GM23338 (cell line): ENCODE measurements around the gene GSG1L. TPM values are rescaled to one million over a fixed set of nuclear protein-coding genes. Genes with fewer than 3 reads are reported as not detected.

ENCODE experiments used
- ATAC-seq: fragments of 200-7000 bp; cut with Tn5 transposase; 3 replicates; pipeline ENCODE4 v1.9.1; 2020
- DNase-seq: peaks from one replicate; pipeline ENCODE4 v3.0.0-alpha.2; 2015; ENCODE audit warnings: low spot score
- H2AFZ ChIP-seq: fragments of 200-600 bp; sonication (generic); 2 replicates; pipeline ENCODE4 v1.8.0; 2016; ENCODE audit warnings: antibody characterized with exemption, mild to moderate bottlenecking, moderate library complexity
- H3F3A ChIP-seq: fragments of 200-600 bp; sonication (generic); replicated peaks from 2 replicates; pipeline ENCODE4 v1.8.0; 2017; ENCODE audit warnings: antibody characterized with exemption, mixed run types, low read depth
- H3K27ac ChIP-seq: fragments of 200-600 bp; sonication (generic); 2 replicates; pipeline ENCODE4 v1.6.1; 2016; ENCODE audit warnings: low read depth
- H3K27me3 ChIP-seq: fragments of 200-600 bp; sonication (generic); 2 replicates; pipeline ENCODE4 v1.8.0; 2016; ENCODE audit warnings: mild to moderate bottlenecking, mixed run types, moderate library complexity; ENCODE audit not compliant: insufficient read depth
- H3K36me3 ChIP-seq: fragments of 200-600 bp; sonication (generic); 2 replicates; pipeline ENCODE4 v1.8.0; 2016; ENCODE audit warnings: mild to moderate bottlenecking; ENCODE audit not compliant: insufficient read depth
- H3K4me1 ChIP-seq: fragments of 200-600 bp; sonication (generic); 2 replicates; pipeline ENCODE4 v1.8.0; 2016; ENCODE audit warnings: mild to moderate bottlenecking, moderate library complexity; ENCODE audit not compliant: insufficient read depth
- H3K4me2 ChIP-seq: fragments of 200-600 bp; sonication (generic); 2 replicates; pipeline ENCODE4 v1.7.1; 2017; ENCODE audit warnings: mixed run types
- H3K4me3 ChIP-seq: fragments of 200-600 bp; sonication (generic); 2 replicates; pipeline ENCODE4 v1.6.1; 2016; ENCODE audit warnings: mixed run types
- H3K79me2 ChIP-seq: fragments of 200-600 bp; sonication (generic); replicated peaks from 2 replicates; pipeline ENCODE4 v1.8.0; 2017; ENCODE audit warnings: mild to moderate bottlenecking; ENCODE audit not compliant: insufficient read depth
- H3K9me2 ChIP-seq: fragments of 200-600 bp; sonication (generic); 2 replicates; pipeline ENCODE4 v1.8.0; 2017; ENCODE audit not compliant: insufficient read depth
- H4K20me1 ChIP-seq: fragments of 200-600 bp; sonication (generic); replicated peaks from 2 replicates; pipeline ENCODE4 v1.8.0; 2017; ENCODE audit warnings: mild to moderate bottlenecking; ENCODE audit not compliant: insufficient read depth
- H3K27ac Mint-ChIP-seq: 2 replicates; pipeline ENCODE4 v1.8.0; 2020; ENCODE audit warnings: inconsistent platforms, mild to moderate bottlenecking, moderate library complexity, mixed read lengths
- H3K27me3 Mint-ChIP-seq: 3 replicates; pipeline ENCODE4 v1.8.0; 2022; ENCODE audit warnings: low read depth, mild to moderate bottlenecking, moderate library complexity, mixed read lengths, inconsistent platforms; ENCODE audit not compliant: insufficient read depth, poor library complexity
- H3K36me3 Mint-ChIP-seq: 3 replicates; pipeline ENCODE4 v1.8.0; 2021; ENCODE audit warnings: low read depth, mild to moderate bottlenecking, inconsistent platforms, moderate library complexity, mixed read lengths
- H3K4me1 Mint-ChIP-seq: 3 replicates; pipeline ENCODE4 v1.8.0; 2020; ENCODE audit warnings: mild to moderate bottlenecking, inconsistent platforms, mixed read lengths
- H3K4me3 Mint-ChIP-seq: 3 replicates; pipeline ENCODE4 v1.8.0; 2021; ENCODE audit warnings: moderate library complexity, mild to moderate bottlenecking, inconsistent platforms, mixed read lengths
- H3K9me3 Mint-ChIP-seq: 3 replicates; pipeline ENCODE4 v1.8.0; 2020; ENCODE audit warnings: moderate library complexity, mild to moderate bottlenecking, inconsistent platforms, mixed read lengths
- CREB1 ChIP-seq: fragments of 250-450 bp; sonication (Bioruptor Pico); IDR thresholded peaks from 2 replicates; pipeline ENCODE4 v1.5.0; 2020; ENCODE audit warnings: low read depth, mild to moderate bottlenecking, moderate library complexity
- EZH2 ChIP-seq: fragments of 200-600 bp; sonication (generic); IDR thresholded peaks from one replicate; pipeline ENCODE4 v1.8.0; 2017; ENCODE audit warnings: antibody characterized with exemption, mild to moderate bottlenecking, low read depth; ENCODE audit not compliant: unreplicated experiment
- EZH2phosphoT487 ChIP-seq: fragments of 200-600 bp; sonication (generic); IDR thresholded peaks from one replicate; pipeline ENCODE4 v1.8.1; 2018; ENCODE audit warnings: antibody characterized with exemption; ENCODE audit not compliant: unreplicated experiment
- JUNB ChIP-seq: IDR thresholded peaks from one replicate; pipeline ENCODE4 v1.6.1; 2016; ENCODE audit warnings: antibody characterized with exemption; ENCODE audit not compliant: unreplicated experiment
- POLR2AphosphoS5 ChIP-seq: IDR thresholded peaks from 2 replicates; pipeline ENCODE4 v1.6.1; 2016; ENCODE audit warnings: antibody characterized with exemption, low read depth
- REST ChIP-seq: IDR thresholded peaks from one replicate; pipeline ENCODE4 v1.6.1; 2018; ENCODE audit warnings: antibody characterized with exemption; ENCODE audit not compliant: unreplicated experiment
- STAT1 ChIP-seq: IDR thresholded peaks from one replicate; pipeline ENCODE4 v1.6.1; 2016; ENCODE audit warnings: antibody characterized with exemption; ENCODE audit not compliant: unreplicated experiment
- ZNF331 ChIP-seq: fragments of 250-450 bp; sonication (Bioruptor Pico); IDR thresholded peaks from 2 replicates; pipeline ENCODE4 v1.5.0; 2020; ENCODE audit warnings: low read depth, mild to moderate bottlenecking, moderate library complexity
- ZNF462 ChIP-seq: fragments of 250-450 bp; sonication (Bioruptor Pico); IDR thresholded peaks from 2 replicates; pipeline ENCODE4 v1.5.0; 2020; ENCODE audit warnings: mild to moderate bottlenecking, moderate library complexity
- polyA plus RNA-seq: library from polyadenylated mRNA; unstranded; fragments of >200 nt; fragmentation: Nextera tagmentation; extraction: Ambion mirVana; gene quantifications from 2 replicates; pipeline ENCODE4 v1.2.1, GENCODE V29; 2016
- total RNA-seq: library from RNA; depleted of rRNA; stranded (reverse); fragments of >200 nt; shearing (Covaris generic); gene quantifications from 2 replicates; pipeline ENCODE4 v1.2.3, GENCODE V29; 2014
- TF ChIP-seq, protein P1 (sequence below): IDR thresholded peaks from 2 replicates; pipeline ENCODE4 v1.6.1; 2016; ENCODE audit warnings: antibody characterized with exemption

Gene GSG1L
- total and polyA plus RNA-seq, 2 experiments from 2014 or later, result 0.36 to 0.63 TPM

DNA sequence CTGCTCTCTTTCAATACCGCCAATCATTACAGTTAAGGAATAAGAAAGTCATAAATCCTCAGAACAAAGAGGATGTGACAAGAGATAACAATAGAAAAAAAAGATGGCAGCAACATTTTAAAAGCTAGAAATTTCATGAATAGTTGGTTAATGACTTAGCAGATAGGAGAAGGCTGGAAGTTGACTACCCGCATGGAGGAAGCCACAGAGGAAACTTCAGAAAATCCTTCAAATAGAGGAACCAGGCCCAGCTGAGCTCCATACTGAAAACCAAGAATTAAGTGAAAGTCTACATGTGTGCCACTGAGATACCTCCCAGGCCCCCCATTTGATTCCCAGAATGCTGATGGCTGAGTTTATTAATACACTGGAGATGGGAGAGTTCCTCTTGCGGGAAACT lies 109.3 kb downstream of the GSG1L start (continued):
- no peak for TF ChIP-seq EZH2phosphoT487
- TF ChIP-seq REST, result no peak

- DNase-seq (no peak), ATAC-seq (no peak)
- Histone ChIP-seq H3K27me3 (no peaks in the 10 kb centered on the region), H3K4me1 (no peaks in the 10 kb centered on the region), H3K9me2 (no peaks in the 10 kb centered on the region), H3K4me2 (no peak overlapping the region), H3K79me2 (no peaks in the 10 kb centered on the region), H4K20me1 (no peaks in the 10 kb centered on the region), H2AFZ (no peak overlapping the region), H3K27ac (no peak overlapping the region), H3K36me3 (no peaks in the 10 kb centered on the region), H3F3A (no peaks in the 10 kb centered on the region), H3K4me3 (no peak overlapping the region)
- peaks cover 6% of the 10 kb centered on the region for H3K27me3 Mint-ChIP-seq
- peaks cover 16% of the 10 kb centered on the region for H3K9me3 Mint-ChIP-seq
- no peak overlapping the region for H3K27ac Mint-ChIP-seq
- no peak overlapping the region for H3K4me3 Mint-ChIP-seq
- TF ChIP-seq EZH2phosphoT487, result no peak
- no peak for TF ChIP-seq POLR2AphosphoS5
- TF ChIP-seq ZNF331 (CRISPR knock-in tag), result no peak
- no peak for TF ChIP-seq EZH2
- TF ChIP-seq, protein P1, sequence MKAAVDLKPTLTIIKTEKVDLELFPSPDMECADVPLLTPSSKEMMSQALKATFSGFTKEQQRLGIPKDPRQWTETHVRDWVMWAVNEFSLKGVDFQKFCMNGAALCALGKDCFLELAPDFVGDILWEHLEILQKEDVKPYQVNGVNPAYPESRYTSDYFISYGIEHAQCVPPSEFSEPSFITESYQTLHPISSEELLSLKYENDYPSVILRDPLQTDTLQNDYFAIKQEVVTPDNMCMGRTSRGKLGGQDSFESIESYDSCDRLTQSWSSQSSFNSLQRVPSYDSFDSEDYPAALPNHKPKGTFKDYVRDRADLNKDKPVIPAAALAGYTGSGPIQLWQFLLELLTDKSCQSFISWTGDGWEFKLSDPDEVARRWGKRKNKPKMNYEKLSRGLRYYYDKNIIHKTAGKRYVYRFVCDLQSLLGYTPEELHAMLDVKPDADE, result no peak
- no peak for TF ChIP-seq JUNB
- no peak for TF ChIP-seq ZNF462
- TF ChIP-seq CREB1 (CRISPR knock-in tag), result no peak
- TF ChIP-seq STAT1, result no peak
- no peaks in the 10 kb centered on the region for H3K4me1 Mint-ChIP-seq
- no peaks in the 10 kb centered on the region for H3K36me3 Mint-ChIP-seq
Observed at GRCh38 chr16:27952811-27953210, 110.7 kb downstream of the GSG1L start.
